ENCODE data around the gene DAB2IP. TPM values are rescaled to one million over a fixed set of nuclear protein-coding genes. Genes with fewer than 3 reads are reported as not detected.

The DAB2IP gene
- total and polyA plus RNA-seq, 2 donors (not counting 1 experiment from before 2014, with no cell fraction given): 14.6 to 16.5 TPM

DNA sequence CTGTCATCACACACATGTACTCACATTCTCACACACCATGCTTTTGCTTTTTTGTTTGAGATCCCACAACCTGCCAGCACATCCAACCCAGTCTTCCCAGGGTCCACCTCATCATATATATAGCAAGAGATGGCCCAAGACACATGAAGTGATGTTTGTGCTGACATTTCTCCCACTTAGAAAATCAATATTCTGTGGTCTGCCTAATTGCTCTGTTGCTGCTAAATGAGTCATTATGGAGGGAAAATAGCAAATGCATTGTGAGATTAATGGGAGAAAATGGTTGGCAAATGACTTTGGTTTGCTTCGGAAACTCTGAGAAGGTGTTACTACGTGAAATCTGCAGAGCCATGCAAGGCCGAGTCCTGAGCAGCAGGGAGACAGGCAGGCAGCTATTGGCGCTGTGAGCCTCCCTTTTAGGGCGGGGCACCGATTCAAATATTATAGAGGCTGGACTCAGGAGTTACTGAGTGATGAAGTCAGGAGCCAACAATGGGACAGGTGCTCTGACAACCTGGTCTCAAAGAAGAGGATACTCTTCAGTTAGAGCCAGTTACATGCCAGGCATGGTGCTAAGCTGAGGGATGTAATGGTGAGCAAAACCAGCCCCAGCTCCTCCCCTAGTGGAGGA is 62.8 kb downstream of the DAB2IP start:
- no peaks in the 10 kb centered on the region for H4K20me1 ChIP-seq (ENCODE audit: control insufficient read depth, extremely low read depth, insufficient read depth, low read length)
- TF ChIP-seq, protein P1, sequence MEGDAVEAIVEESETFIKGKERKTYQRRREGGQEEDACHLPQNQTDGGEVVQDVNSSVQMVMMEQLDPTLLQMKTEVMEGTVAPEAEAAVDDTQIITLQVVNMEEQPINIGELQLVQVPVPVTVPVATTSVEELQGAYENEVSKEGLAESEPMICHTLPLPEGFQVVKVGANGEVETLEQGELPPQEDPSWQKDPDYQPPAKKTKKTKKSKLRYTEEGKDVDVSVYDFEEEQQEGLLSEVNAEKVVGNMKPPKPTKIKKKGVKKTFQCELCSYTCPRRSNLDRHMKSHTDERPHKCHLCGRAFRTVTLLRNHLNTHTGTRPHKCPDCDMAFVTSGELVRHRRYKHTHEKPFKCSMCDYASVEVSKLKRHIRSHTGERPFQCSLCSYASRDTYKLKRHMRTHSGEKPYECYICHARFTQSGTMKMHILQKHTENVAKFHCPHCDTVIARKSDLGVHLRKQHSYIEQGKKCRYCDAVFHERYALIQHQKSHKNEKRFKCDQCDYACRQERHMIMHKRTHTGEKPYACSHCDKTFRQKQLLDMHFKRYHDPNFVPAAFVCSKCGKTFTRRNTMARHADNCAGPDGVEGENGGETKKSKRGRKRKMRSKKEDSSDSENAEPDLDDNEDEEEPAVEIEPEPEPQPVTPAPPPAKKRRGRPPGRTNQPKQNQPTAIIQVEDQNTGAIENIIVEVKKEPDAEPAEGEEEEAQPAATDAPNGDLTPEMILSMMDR (conservative IDR thresholded peaks at IDR 0.05 in 1 of 2, IDR thresholded peaks at IDR 0.05 in 1 of 2; ENCODE audit: low read depth in 1 of 2, low read length in 2 of 2): no peak
- no peak for TF ChIP-seq EZH2 (IDR thresholded peaks at IDR 0.05; ENCODE audit: low read length, missing control alignments)
- no peaks in the 10 kb centered on the region for H3K9me3 ChIP-seq (ENCODE audit: control insufficient read depth, insufficient read depth, low read depth, low read length)
- H3K9ac ChIP-seq (ENCODE audit: insufficient read depth, low read length): no peak overlapping the region
- no peak overlapping the region for H3K4me2 ChIP-seq (ENCODE audit: extremely low read depth, insufficient read depth, low read length)
- H3K4me3 ChIP-seq (replicated peaks in 1 of 4; ENCODE audit: control extremely low read depth in 1 of 4, insufficient read depth in 1 of 4, low read depth in 3 of 4, low read length in 4 of 4): no peak overlapping the region
- DNase-seq (ENCODE audit: low read depth in 2 of 2): no peak
- H3K36me3 ChIP-seq (ENCODE audit: control insufficient read depth, insufficient read depth, low read length): no peaks in the 10 kb centered on the region
- H3K27ac ChIP-seq (ENCODE audit: insufficient read depth, low read length): no peak overlapping the region
- H3K27me3 ChIP-seq (ENCODE audit: control insufficient read depth, insufficient read depth, low read length): no peaks in the 10 kb centered on the region
- no peak overlapping the region for H2AFZ ChIP-seq (ENCODE audit: low read length)
- no peaks in the 10 kb centered on the region for H3K79me2 ChIP-seq (ENCODE audit: control insufficient read depth, insufficient read depth, low read length)
- peaks cover 8% of the 10 kb centered on the region for H3K4me1 ChIP-seq (ENCODE audit: control insufficient read depth, extremely low read depth, insufficient read depth, low read length)

GRCh38 chr9:121714873-121715272 is 63.4 kb downstream of the DAB2IP start:
- Histone ChIP-seq H3K9ac (ENCODE audit: insufficient read depth, low read length) (no peak overlapping the region), H3K4me3 (replicated peaks in 1 of 4; ENCODE audit: control extremely low read depth in 1 of 4, insufficient read depth in 1 of 4, low read depth in 3 of 4, low read length in 4 of 4) (no peak overlapping the region), H3K36me3 (ENCODE audit: control insufficient read depth, insufficient read depth, low read length) (no peaks in the 10 kb centered on the region), H3K79me2 (ENCODE audit: control insufficient read depth, insufficient read depth, low read length) (no peaks in the 10 kb centered on the region), H3K4me2 (ENCODE audit: extremely low read depth, insufficient read depth, low read length) (no peak overlapping the region), H3K27ac (ENCODE audit: insufficient read depth, low read length) (no peak overlapping the region), H4K20me1 (ENCODE audit: control insufficient read depth, extremely low read depth, insufficient read depth, low read length) (no peaks in the 10 kb centered on the region), H3K9me3 (ENCODE audit: control insufficient read depth, insufficient read depth, low read depth, low read length) (no peaks in the 10 kb centered on the region), H2AFZ (ENCODE audit: low read length) (no peak overlapping the region), H3K4me1 (ENCODE audit: control insufficient read depth, extremely low read depth, insufficient read depth, low read length) (peaks cover 7% of the 10 kb centered on the region), H3K27me3 (ENCODE audit: control insufficient read depth, insufficient read depth, low read length) (no peaks in the 10 kb centered on the region)
- TF ChIP-seq, protein P1 (conservative IDR thresholded peaks at IDR 0.05 in 1 of 2, IDR thresholded peaks at IDR 0.05 in 1 of 2; ENCODE audit: low read depth in 1 of 2, low read length in 2 of 2): no peak
- no peak for TF ChIP-seq EZH2 (IDR thresholded peaks at IDR 0.05; ENCODE audit: low read length, missing control alignments)
- no peak for DNase-seq (ENCODE audit: low read depth in 2 of 2)

- no peak overlapping the region for H3K4me3 ChIP-seq (replicated peaks in 1 of 4; ENCODE audit: control extremely low read depth in 1 of 4, insufficient read depth in 1 of 4, low read depth in 3 of 4, low read length in 4 of 4)
- H3K9me3 ChIP-seq (ENCODE audit: control insufficient read depth, insufficient read depth, low read depth, low read length): no peaks in the 10 kb centered on the region
- TF ChIP-seq, protein P1 (conservative IDR thresholded peaks at IDR 0.05 in 1 of 2, IDR thresholded peaks at IDR 0.05 in 1 of 2; ENCODE audit: low read depth in 1 of 2, low read length in 2 of 2): no peak
- TF ChIP-seq EZH2 (IDR thresholded peaks at IDR 0.05; ENCODE audit: low read length, missing control alignments): no peak
- no peaks in the 10 kb centered on the region for H3K27me3 ChIP-seq (ENCODE audit: control insufficient read depth, insufficient read depth, low read length)
- no peak overlapping the region for H2AFZ ChIP-seq (ENCODE audit: low read length)
- no peak for DNase-seq (ENCODE audit: low read depth in 2 of 2)
- H3K4me2 ChIP-seq (ENCODE audit: extremely low read depth, insufficient read depth, low read length): peak overlapping the region; percentile 56
- H3K27ac ChIP-seq (ENCODE audit: insufficient read depth, low read length): no peak overlapping the region
- H4K20me1 ChIP-seq (ENCODE audit: control insufficient read depth, extremely low read depth, insufficient read depth, low read length): no peaks in the 10 kb centered on the region
- no peaks in the 10 kb centered on the region for H3K79me2 ChIP-seq (ENCODE audit: control insufficient read depth, insufficient read depth, low read length)
- peaks cover 17% of the 10 kb centered on the region for H3K4me1 ChIP-seq (ENCODE audit: control insufficient read depth, extremely low read depth, insufficient read depth, low read length)
- no peaks in the 10 kb centered on the region for H3K36me3 ChIP-seq (ENCODE audit: control insufficient read depth, insufficient read depth, low read length)
- no peak overlapping the region for H3K9ac ChIP-seq (ENCODE audit: insufficient read depth, low read length)
Measured at GRCh38 chr9:121717141-121717991, 65.9 kb downstream of the DAB2IP start.
